Measurements from ENCODE around the gene BBS9. TPM values are rescaled to one million over a fixed set of nuclear protein-coding genes. Genes with fewer than 3 reads are reported as not detected.

BBS9 gene
- total RNA-seq, 4 donors from 2014 or later: 8.6 to 22.5 (median 15.8) TPM

- DNase-seq: no peak
- 100% methylated on average over 2 of the region's 2 CpGs for WGBS, 2 donors (ENCODE audit: low coverage in 1 of 2)
- TF ChIP-seq POLR2AphosphoS5 (IDR thresholded peaks at IDR 0.05) (no peak), EP300 (IDR thresholded peaks at IDR 0.05; ENCODE audit: low read depth) (no peak), POLR2A (IDR thresholded peaks at IDR 0.05) (no peak), CTCF (IDR thresholded peaks at IDR 0.05) (no peak)
- Histone ChIP-seq H3K4me3 (no peak overlapping the region), H3K36me3 (no peaks in the 10 kb centered on the region), H3K27ac (no peak overlapping the region), H3K4me1 (peaks cover 0 to 5% (median 0%) of the 10 kb centered on the region in 4 donors), H3K27me3 (no peaks in the 10 kb centered on the region), H3K9me3 (no peaks in the 10 kb centered on the region)
- intact Hi-C loops (cut with DNase I; ENCODE audit: low total_unique reads): no loop called here
- in situ Hi-C loops (cut with MboI; ENCODE audit: low pct_ligation_motif_present in 1 of 4, low pct_unique_long_range_greater_than_20kb in 1 of 4, low sequenced_read_pairs in 3 of 4): loop anchor here in 1 of 4 donors (25.0 kb wide), 1 partner anchor 747 kb away; no protein-coding TSS in a partner anchor
These were observed 61.4 kb downstream of the BBS9 start for GRCh38 chr7:33190688-33191304.

GRCh38 chr7:33191340-33191739, 62.0 kb downstream of the BBS9 start:
- H3K4me3 ChIP-seq: no peak overlapping the region
- H3K36me3 ChIP-seq: no peaks in the 10 kb centered on the region
- DNase-seq: no peak
- H3K4me1 ChIP-seq: peaks cover 0 to 5% (median 0%) of the 10 kb centered on the region in 4 donors
- H3K27me3 ChIP-seq: no peaks in the 10 kb centered on the region
- intact Hi-C loops (cut with DNase I; ENCODE audit: low total_unique reads): no loop called here
- in situ Hi-C loops (cut with MboI; ENCODE audit: low pct_ligation_motif_present in 1 of 4, low pct_unique_long_range_greater_than_20kb in 1 of 4, low sequenced_read_pairs in 3 of 4): loop anchor here in 1 of 4 donors (25.0 kb wide), 1 partner anchor 746 kb away; no protein-coding TSS in a partner anchor
- H3K27ac ChIP-seq: no peak overlapping the region
- TF ChIP-seq POLR2A (IDR thresholded peaks at IDR 0.05) (no peak), POLR2AphosphoS5 (IDR thresholded peaks at IDR 0.05) (no peak)
- H3K9me3 ChIP-seq: no peaks in the 10 kb centered on the region

GRCh38 chr7:33192695-33193291, 63.4 kb downstream of the BBS9 start:
- in situ Hi-C loops (cut with MboI; ENCODE audit: low pct_ligation_motif_present in 1 of 4, low pct_unique_long_range_greater_than_20kb in 1 of 4, low sequenced_read_pairs in 3 of 4) (loop anchor here in 1 of 4 donors (25.0 kb wide), 1 partner anchor 745 kb away; no protein-coding TSS in a partner anchor), intact Hi-C loops (cut with DNase I; ENCODE audit: low total_unique reads) (no loop called here)
- no peak overlapping the region for H3K27ac ChIP-seq
- no peaks in the 10 kb centered on the region for H3K9me3 ChIP-seq
- H3K4me3 ChIP-seq: no peak overlapping the region
- no peaks in the 10 kb centered on the region for H3K27me3 ChIP-seq
- WGBS, 2 donors (ENCODE audit: low coverage in 1 of 2): 82 to 89% methylated on average over 1 to 2 of the region's 2 CpGs
- TF ChIP-seq POLR2A (IDR thresholded peaks at IDR 0.05): no peak
- TF ChIP-seq CTCF (IDR thresholded peaks at IDR 0.05): no peak
- TF ChIP-seq EP300 (IDR thresholded peaks at IDR 0.05; ENCODE audit: low read depth): no peak
- no peak for TF ChIP-seq POLR2AphosphoS5 (IDR thresholded peaks at IDR 0.05)
- no peaks in the 10 kb centered on the region for H3K36me3 ChIP-seq
- H3K4me1 ChIP-seq: peaks cover 0 to 5% (median 0%) of the 10 kb centered on the region in 4 donors
- no peak for DNase-seq

GRCh38 chr7:33193308-33193864, 64.0 kb downstream of the BBS9 start:
- in situ Hi-C loops (cut with MboI; ENCODE audit: low pct_ligation_motif_present in 1 of 4, low pct_unique_long_range_greater_than_20kb in 1 of 4, low sequenced_read_pairs in 3 of 4): loop anchor here in 1 of 4 donors (25.0 kb wide), 1 partner anchor 744 kb away; no protein-coding TSS in a partner anchor

More at GRCh38 chr7:33193308-33193864, 64.0 kb downstream of the BBS9 start:
- H3K27ac ChIP-seq: no peak overlapping the region
- WGBS, 2 donors (ENCODE audit: low coverage in 1 of 2): 75 to 82% methylated on average over 2 to 3 of the region's 3 CpGs
- H3K27me3 ChIP-seq: no peaks in the 10 kb centered on the region
- H3K9me3 ChIP-seq: no peaks in the 10 kb centered on the region
- DNase-seq: no peak
- TF ChIP-seq EP300 (IDR thresholded peaks at IDR 0.05; ENCODE audit: low read depth) (no peak), CTCF (IDR thresholded peaks at IDR 0.05) (no peak), POLR2A (IDR thresholded peaks at IDR 0.05) (no peak), POLR2AphosphoS5 (IDR thresholded peaks at IDR 0.05) (no peak)
- peaks cover 0 to 5% (median 0%) of the 10 kb centered on the region in 4 donors for H3K4me1 ChIP-seq
- no peak overlapping the region for H3K4me3 ChIP-seq
- H3K36me3 ChIP-seq: no peaks in the 10 kb centered on the region
- intact Hi-C loops (cut with DNase I; ENCODE audit: low total_unique reads): no loop called here
